GM21447 (cell line): ENCODE data around the gene GUCA1A.

Experiments
- ATAC-seq: cut with Tn5 transposase; IDR thresholded peaks from one replicate; pipeline ENCODE4 v1.9.1; 2021; ENCODE audit not compliant: unreplicated experiment

The GUCA1A gene

GRCh38 chr6:42173101-42173500 lies at the start of gene GUCA1A:
TSS of gene GUCA1A (plus strand) at chr6:42173364. CDS start at chr6:42173614, 250 bp downstream.
- ATAC-seq: no peak

GRCh38 chr6:42123379-42124103 lies 49.6 kb upstream of the GUCA1A start:
- ATAC-seq: no peak

GRCh38 chr6:42124223-42124836 lies 48.8 kb upstream of the GUCA1A start:
- no peak for ATAC-seq

GRCh38 chr6:42125231-42125630 lies 47.9 kb upstream of the GUCA1A start:
- no peak for ATAC-seq

GRCh38 chr6:42125663-42126062 lies 47.5 kb upstream of the GUCA1A start:
- no peak for ATAC-seq

GRCh38 chr6:42128460-42129359 lies 44.5 kb upstream of the GUCA1A start:
- no peak for ATAC-seq

GRCh38 chr6:42129360-42129676 lies 43.8 kb upstream of the GUCA1A start:
- ATAC-seq: no peak

GRCh38 chr6:42131531-42131930 lies 41.6 kb upstream of the GUCA1A start:
- no peak for ATAC-seq

GRCh38 chr6:42133926-42134325 lies 39.2 kb upstream of the GUCA1A start:
- no peak for ATAC-seq

GRCh38 chr6:42135161-42135560 lies 38.0 kb upstream of the GUCA1A start:
- ATAC-seq: no peak

- ATAC-seq: no peak
Observed at GRCh38 chr6:42135722-42136121, 37.4 kb upstream of the GUCA1A start.

- peak; percentile 61 for ATAC-seq
Observed at GRCh38 chr6:42136508-42137193, 36.5 kb upstream of the GUCA1A start.

GRCh38 chr6:42137194-42137753 lies 35.9 kb upstream of the GUCA1A start:
- no peak for ATAC-seq

- ATAC-seq: no peak
Observed at GRCh38 chr6:42138190-42138589, 35.0 kb upstream of the GUCA1A start.

GRCh38 chr6:42138630-42139619 lies 34.2 kb upstream of the GUCA1A start:
- ATAC-seq: no peak

GRCh38 chr6:42140032-42140431 lies 33.1 kb upstream of the GUCA1A start:
- no peak for ATAC-seq

- ATAC-seq: no peak
Observed at GRCh38 chr6:42140756-42141602, 32.2 kb upstream of the GUCA1A start.

- no peak for ATAC-seq
Observed at GRCh38 chr6:42141603-42142117, 31.5 kb upstream of the GUCA1A start.
